HG03571 (cell line): ENCODE measurements around the gene SH3PXD2A.
"Not testable (repeated sequence)": the region's sequence is repeated elsewhere in the genome, so short reads cannot be mapped to it uniquely, and the experiment has no call there.

ENCODE experiments used
- ATAC-seq: cut with Tn5 transposase; IDR thresholded peaks from one replicate; pipeline ENCODE4 v1.9.1; 2021; ENCODE audit not compliant: unreplicated experiment

SH3PXD2A gene

DNA sequence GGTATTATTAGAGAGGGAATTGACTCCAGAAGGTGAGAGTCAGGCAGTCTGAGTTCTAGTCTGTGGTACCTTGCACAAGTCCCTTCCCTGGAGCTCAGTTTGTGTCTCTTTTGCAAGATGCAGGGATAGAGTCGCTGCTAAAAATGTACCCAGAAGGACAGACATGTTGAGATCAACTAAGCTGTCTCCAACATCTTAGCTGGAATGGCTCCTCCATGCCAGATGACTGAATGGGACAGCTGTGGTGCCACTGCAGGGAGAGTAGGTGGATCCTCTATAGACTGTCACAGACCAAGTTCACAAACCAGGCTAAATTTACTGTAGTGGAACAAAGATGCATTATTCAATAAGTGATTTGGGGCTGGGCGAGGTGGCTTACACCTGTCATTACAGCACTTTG, 241.8 kb downstream of the SH3PXD2A start:
- no peak for ATAC-seq

DNA sequence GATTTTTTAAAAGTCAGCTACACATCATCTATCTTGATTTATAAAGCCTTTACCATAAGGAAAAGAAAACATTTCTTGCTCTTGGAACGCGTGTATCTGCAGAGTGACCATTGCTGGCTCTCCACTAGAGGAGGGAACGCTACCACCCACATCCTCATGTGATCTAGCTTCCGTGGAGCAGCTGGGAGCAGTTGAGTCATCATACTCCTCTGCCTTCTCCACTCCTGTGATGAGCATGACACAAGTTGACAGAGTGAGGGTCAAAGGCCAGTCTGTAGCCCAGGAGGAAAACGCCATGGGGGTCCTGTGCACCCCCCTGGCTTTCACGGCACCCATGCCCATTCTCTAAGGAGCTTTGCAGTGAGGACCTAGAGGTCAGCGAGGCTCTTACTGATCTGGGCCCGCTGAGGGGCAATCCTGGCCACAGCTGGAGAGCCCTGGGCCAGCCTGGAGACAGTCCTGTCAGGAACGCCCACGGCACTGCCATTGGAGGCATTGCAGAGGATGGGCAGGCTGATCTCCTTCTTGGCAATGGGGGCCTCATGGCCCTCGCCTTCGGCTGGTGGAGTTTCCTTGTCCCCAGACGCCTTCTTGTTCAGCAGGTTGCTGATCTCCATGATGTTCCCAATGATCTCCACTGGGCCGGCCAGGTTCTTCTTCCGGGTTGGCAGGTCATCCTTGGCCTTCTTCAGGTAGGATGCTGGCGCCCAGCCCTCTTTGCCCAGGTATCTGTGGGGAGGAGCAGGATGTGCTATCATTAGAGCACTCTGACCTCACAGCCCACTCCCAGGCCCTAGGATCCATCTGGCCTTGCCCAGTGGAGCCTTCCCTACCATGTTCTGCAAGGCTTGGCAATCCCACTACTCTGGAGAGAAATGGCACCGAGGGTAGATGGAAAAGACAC, 242.7 kb downstream of the SH3PXD2A start:
- ATAC-seq = no peak

DNA sequence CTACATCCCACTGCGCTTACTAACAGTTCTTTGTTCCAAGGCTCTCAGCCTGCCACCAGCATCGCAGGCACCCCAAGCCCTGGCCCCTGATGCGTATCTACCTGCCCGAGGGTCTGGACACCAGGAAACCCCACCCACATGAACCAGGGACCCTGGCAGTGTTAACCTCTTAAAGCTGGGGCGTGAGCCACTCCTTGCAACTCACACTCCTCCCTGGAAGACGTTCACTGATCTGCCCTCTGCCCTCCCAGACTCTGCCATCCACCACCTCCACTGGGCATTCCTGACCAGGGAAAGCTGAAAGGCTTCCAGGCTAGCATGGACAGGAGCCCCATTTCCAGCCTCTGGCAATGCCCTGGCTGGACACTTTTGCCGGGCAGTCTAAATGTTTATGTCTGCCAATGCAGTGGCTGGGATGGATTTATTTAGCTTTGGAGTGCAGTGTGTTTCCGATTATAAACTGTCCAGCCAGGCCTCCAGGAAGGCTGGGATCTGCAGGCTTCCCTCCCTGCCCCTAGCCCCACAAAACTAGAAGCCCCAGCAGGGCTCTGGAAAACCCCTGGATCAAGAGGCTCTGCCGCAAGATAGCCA, 244.4 kb downstream of the SH3PXD2A start:
- no peak for ATAC-seq

DNA sequence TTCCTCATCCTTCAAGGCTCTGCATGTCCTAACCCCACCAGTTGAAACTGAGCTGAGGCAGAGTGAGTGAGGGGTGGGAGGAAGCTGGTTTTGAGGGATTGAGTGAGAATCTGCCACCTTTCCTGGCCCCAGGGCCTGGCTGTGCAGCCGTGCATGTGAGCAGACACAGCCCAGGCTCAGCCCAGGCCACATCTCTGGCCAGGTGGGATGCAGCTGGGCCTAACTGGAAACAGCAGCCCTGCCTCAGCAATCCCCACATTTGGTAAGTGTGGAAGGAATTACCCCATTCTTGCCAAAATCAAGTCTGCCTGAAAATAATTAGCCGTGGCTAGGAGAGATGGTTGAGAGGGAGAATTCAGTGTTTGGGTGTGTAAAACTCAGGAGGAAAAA, 245.3 kb downstream of the SH3PXD2A start:
- ATAC-seq = no peak

DNA sequence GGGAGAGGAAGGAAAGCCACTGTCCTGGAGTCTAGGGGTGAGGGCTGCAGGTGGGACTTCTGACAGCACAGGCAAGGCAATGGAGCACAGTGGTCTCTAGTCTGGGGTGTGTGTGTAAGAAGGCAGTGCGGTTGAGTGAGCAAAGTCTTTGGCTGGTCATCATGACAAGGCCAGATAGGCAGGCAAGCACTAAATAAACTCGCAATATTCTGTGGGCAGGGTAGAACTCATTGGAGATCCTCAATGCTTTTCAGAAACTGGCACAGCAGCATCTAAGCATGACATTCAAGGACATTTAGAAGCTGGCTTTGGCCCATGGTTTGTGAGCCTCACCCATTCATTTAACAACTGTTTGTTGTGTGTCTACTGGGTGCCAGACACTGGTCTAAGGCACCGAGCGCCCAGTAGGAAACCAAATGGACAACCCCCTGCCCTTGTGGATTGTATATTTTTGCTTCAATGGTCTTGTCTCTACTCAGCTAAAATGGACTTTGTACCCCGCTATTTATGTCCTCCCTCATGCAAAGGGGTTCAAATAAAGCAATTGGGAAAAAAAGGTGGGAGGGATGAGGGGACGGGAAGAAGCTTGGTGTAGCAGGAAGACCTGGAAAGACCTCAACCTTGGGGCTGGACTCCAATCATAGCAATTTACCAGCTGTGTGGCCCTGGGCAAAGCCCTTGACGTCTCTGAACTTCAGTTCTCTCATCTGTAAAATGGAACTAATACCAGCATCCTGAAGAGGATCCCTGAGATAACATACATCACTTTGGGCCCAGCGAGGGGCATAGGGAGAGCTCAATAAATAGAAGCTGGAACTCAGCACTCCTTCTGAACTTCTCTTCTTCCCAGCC, 245.9 kb downstream of the SH3PXD2A start:
- no peak for ATAC-seq

DNA sequence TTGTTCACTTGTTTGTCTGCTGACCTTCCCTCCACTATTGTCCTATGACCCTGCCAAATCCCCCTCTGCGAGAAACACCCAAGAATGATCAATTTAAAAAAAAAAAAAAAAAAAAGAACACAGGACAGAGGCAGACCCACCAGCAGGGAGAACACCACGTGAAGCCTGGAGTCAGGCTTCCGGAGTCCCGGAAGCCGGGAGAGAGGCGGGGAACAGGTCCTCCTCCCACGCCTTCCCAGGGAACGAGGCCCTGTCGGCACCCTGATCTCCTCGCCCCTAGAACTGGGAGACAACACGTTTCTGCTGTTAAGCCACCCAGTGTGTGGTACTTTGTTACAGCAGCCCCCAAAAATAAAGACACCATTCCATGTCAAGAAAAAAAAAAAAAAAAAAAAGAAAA, 247.3 kb downstream of the SH3PXD2A start:
- not testable (repeated sequence) for ATAC-seq

DNA sequence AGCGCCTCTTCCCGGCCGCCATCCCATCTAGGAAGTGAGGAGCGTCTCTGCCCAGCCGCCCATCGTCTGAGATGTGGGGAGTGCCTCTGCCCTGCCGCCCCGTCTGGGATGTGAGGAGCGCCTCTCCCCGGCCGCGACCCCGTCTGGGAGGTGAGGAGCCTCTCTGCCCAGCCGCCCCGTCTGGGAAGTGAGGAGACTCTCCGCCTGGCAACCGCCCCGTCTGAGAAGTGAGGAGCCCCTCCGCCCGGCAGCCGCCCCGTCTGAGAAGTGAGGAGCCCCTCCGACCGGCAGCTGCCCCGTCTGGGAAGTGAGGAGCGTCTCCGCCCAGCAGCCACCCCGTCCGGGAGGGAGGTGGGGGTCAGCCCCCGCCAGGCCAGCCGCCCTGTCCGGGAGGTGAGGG, 248.3 kb downstream of the SH3PXD2A start:
- ATAC-seq = not testable (repeated sequence)

DNA sequence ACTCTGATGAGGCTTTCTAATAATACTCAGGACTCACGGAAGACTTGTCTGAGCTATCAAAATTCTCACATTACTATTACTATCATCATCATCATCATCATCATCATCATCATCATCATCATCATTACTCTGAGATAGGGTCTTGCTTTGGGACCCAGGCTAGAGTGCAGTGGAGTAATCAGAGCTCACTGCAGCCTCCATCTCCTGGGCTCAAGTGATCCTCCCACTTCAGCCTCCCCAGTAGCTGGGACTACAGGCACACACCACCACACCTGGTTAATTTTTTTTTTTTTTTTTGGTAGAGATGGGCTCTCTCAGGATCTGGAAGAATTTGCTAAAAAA, 249.3 kb downstream of the SH3PXD2A start:
- ATAC-seq = not testable (repeated sequence)

DNA sequence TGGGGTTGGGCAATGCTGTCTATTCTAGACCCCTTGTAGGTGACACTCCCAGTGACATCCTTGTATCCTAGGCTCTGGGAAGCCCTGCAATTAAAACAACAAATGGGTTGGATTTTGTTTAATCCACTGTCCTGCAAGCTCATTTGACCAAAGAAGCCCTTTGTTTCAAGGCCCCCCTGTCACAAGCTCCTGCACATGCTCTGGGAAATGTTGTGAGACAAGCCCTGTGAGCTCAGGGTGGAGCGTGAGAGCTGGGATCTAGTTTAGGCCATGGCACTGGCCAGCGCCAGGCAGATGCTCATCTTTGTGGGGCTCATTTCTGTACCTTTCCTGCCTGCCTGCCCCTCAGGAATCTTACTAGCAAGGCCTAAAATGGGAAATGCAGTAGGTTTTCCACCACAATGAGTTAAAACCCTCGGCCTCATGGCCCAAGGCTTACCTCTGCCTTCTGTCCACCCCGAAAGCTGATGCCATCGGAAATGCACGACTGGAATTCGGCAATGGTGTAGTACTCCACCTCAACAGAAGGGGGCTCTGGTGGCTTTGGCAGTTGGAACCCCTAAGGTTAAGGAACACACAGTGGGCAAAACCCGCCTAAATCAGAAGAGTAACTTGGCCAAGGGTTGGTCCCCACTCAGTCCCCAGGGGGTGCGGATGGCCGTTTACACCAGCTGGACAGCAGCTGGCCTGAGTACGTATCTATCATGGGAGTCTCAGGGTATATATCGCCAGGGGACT, 249.8 kb downstream of the SH3PXD2A start:
- ATAC-seq = no peak

DNA sequence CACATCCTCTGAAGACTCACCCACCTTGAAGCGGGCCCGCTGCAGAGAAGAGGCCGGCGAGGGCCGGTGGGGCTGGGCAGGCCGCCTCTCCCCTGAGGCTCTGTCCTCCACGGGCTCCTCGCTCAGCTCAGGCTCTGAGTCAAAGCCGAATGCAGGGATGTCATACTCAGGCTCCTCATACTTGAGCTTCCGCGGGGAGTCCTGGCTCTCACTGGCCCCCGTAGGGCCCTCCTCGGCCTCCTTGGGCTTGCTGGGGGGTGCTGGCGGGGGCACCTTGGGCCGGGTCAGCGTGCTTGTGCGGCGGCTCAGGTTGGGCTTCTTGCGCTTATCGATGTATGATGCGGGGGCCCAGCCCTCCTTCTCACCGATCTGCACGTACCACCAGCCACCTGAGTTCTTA, 252.0 kb downstream of the SH3PXD2A start:
- ATAC-seq = no peak

DNA sequence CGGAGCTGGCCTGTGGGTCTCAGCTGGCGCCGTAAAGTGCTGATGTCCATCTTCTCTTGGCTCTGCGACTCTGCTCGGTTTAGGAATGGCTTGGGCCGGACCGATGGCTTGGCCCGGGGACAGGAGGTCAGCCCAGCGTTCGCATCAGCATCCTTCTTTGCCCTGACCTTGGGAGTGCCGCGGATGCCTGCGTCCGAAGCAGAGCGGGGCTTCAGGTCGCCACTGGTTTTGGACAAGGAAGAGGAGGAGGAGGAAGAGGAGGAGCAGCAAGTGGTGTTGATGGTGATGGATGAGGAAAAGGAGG, 252.6 kb downstream of the SH3PXD2A start:
- no peak for ATAC-seq

DNA sequence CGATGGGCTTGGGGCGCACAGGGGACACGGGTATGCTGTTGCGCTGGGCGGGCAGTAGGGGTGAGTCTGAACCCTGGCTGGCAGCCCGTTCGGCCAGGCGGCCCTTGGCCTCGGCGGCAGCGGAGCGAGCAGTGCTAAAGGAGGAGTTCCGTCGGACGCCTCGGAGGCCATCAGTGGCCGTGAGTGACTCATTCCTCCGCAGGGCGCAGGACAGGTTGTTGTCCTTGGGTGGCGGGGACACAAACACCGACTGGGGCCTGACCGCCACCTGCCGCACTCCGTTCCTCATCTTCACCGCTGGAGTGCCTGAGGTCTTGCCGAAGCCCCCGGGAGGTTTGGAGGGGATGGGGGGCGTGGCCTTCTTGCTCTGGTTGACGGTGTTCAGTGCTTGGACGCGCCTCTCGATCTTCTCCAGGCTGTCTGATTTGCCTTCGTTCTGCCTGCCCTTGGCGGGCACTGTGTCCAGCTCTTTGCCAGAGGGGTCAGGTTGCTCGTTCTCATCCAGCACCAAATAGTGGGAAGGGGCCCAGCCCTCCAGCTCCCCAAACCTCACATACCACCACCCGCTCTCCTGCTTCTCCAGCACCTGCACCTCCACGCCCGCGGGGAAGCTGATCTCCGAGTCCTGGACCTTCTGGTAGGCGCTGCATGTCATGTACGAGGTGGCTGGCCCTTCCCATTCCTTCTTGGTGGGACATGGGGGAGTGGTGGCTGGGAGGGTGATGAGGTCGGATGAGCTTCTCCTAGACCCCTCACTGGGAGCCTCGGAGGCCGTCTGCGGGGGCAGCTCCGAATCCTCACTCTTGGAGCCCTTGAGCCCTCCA, 253.1 kb downstream of the SH3PXD2A start:
- no peak for ATAC-seq

DNA sequence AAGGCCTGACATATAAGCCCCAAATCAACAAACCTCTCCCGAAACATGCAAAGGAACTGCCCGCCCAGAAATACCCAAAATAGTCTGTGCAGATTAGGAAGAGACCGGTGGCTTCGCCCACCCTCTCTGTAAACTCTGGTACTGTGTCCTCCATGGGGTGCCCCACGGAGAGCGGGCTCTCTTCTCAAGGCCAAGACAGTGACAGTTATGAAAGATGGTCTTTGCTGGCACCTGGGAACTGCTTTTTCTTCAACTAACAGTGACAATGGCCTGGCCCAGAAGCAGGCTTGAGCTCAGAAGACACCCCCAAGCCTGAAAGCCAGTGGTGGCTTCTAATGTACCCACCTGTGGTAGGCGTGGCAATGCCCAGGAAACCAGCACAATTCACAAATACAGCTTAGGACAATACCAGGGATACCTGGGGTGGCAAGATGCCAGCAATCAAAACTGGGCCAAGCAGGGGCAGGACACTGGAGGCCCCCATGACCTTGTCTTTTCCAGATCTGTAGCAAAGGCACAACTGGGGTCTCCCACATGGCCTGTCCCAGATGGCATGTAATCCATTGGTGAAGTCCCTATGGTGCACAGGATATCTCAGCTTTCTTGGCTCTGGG, 254.3 kb downstream of the SH3PXD2A start:
- no peak for ATAC-seq

DNA sequence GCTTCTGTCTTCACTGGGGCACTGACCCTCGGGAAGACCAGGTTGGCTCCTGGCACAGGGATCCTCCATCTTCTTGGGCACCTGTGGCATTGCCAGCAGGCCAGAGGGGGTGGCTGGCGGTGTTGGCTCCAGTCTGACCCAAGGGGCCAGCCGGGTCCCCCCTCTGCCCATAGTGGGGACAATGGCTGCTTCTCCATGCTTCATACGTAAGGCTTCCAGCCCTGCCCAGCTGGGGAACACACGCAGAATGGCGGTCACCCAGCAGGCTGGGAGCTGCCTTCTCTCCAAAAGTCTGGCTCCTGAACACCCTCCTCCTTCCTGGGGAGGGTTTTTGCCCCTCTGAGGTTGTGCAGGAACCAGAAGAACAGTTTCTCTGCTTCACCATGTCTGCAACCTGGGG, 255.1 kb downstream of the SH3PXD2A start:
- ATAC-seq = no peak

DNA sequence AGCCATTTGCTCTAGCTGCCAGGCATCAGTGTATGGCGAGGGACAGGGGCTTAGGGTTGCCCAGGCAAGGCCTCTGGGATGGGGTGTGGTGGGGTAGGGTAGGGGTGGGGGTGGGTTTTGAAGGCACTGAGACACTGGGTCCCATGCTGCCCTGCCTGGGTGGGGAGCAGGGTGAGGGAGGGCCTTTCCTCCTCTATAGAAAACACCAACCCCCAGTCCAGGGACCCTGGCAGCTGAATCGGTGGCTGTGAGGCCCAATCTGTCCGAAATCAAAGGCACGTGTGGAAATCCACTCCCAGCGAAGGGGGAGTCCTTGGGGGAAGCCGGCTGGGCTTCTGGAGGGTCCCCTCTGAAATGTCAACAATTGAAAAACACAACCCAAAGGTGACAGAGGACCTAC, 255.5 kb downstream of the SH3PXD2A start:
- no peak for ATAC-seq

DNA sequence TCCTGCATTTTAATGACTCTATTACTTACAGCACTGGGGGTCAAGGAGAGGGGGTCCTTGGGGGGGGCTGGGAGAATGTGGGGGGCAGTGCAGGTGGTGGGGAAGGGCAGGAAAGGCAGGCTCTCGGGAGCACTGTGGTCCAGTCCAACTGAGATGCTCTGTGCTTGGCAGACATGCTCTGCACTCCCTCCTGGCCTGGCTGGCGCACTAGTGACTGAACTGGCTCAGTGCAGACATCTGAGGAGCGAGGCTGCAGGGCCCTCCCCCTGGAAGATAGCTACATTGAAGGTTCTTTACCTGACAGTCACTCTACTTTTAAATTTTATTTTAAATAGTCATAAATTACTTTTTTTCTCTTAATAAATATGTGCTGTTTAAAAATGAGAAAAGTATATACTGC, 256.2 kb downstream of the SH3PXD2A start:
- no peak for ATAC-seq

DNA sequence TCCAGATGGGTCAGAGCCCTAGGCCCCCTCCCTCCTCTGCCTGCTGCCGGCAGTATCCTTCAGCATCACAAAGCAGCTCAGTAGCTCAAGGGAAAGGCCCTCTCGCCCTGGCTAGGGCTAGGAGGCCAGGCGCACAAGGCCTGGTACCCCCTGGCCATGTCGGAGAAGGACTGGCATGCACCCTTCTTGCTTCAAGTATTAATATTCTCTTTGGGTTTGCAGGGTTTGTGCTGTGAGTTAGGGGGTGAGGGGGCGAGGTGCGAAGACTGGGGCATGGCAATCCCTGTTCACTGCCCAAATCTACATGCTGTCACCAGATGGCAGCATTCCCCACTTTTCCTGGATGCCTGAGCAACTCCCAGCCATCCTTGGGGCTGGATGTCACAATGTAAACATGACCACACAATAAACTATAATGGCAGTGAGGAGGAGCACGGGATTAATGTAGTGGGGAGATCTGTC, 256.7 kb downstream of the SH3PXD2A start:
- ATAC-seq = no peak

DNA sequence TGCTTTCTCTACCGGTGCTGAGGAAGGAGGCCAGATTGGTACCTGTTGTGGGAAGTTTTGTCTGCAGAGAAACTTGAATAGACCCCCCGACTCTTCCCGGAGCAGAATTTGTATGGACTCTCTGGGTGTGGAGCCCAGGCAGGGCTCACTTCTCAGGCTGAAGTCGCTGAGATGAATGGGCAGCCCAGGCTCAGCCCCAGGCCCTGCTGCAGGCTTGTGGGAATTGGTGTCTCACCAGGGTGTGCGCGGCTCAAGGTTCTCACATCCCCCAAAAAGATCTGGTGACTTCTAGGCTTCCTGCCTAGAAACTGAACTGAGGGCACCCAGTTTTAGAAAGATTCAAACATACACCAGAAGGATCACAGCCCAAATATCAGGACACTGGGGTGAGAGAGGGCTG, 258.4 kb downstream of the SH3PXD2A start:
- ATAC-seq = no peak

DNA sequence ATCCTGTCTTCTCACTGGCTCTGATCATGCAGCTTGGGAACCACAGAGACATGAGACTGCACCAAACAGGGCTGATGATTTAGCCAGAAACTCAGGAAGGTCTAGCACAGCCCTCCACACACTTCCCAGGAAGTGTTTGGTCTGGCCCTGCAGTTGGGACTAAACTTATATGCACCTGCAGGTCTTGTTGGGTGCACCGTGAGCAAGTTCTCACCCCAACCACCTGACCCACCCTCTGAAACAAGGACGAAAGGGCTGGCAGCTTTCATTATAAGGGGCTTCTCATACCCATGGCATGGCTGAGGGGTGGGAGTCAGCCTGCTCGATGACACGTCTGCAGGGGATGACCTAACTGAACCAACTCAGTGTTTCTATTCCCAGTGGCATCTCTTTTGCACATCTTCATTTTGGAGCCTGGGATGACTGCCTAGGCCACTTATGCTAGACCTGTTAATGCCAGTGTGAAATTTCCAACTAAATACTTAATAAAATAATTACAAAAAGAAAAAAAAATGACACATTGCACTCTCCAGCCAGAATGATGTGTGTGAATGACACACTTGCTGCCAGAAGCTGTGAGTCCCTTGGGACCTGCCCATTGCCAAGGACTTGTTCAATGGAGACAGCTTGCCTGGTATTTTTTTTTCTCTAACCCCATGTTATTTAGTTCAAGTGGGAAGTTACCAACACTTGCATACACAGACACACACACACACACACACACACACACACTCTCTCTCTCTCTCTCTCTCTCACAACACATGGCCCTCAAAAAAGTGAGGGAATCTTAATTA, 259.2 kb downstream of the SH3PXD2A start:
- ATAC-seq = no peak
